HPDE6-E6E7 (cell line): ENCODE measurements around the gene IL11RA.

Experiments
- DNase-seq: peaks from one replicate; pipeline ENCODE4 v3.0.0; 2011; ENCODE audit warnings: missing footprints; ENCODE audit errors: extremely low spot score

IL11RA gene

GRCh38 chr9:34653151-34654072 lies 1.4 kb downstream of the IL11RA start:
- DNase-seq = no peak

GRCh38 chr9:34654323-34655051 lies 2.5 kb downstream of the IL11RA start:
- no peak for DNase-seq

- DNase-seq = no peak
Observed at GRCh38 chr9:34655394-34655793, 3.4 kb downstream of the IL11RA start.

GRCh38 chr9:34656992-34657391 lies 5.0 kb downstream of the IL11RA start:
- no peak for DNase-seq

GRCh38 chr9:34658461-34658860 lies 6.5 kb downstream of the IL11RA start:
- no peak for DNase-seq

GRCh38 chr9:34659592-34660253 lies 7.7 kb downstream of the IL11RA start:
- no peak for DNase-seq

GRCh38 chr9:34662526-34663302 lies 10.7 kb downstream of the IL11RA start, which contains the start of gene CCL27:
CCL27 (minus strand) TSS chr9:34662657; CDS start chr9:34662633, 24 bp downstream.
- peak; percentile 53 for DNase-seq

- DNase-seq = no peak
Observed at GRCh38 chr9:34663303-34663605, 11.3 kb downstream of the IL11RA start.

- DNase-seq = no peak
Observed at GRCh38 chr9:34664281-34665066, 12.5 kb downstream of the IL11RA start.

GRCh38 chr9:34665067-34665380 lies 13.0 kb downstream of the IL11RA start:
- no peak for DNase-seq

- DNase-seq = peak; percentile 94
Observed at GRCh38 chr9:34665381-34666250, 13.6 kb downstream of the IL11RA start.

- no peak for DNase-seq
Observed at GRCh38 chr9:34669809-34670562, 18.0 kb downstream of the IL11RA start.

- no peak for DNase-seq
Observed at GRCh38 chr9:34671307-34671706, 19.3 kb downstream of the IL11RA start.

- no peak for DNase-seq
Observed at GRCh38 chr9:34674440-34674839, 22.5 kb downstream of the IL11RA start.

- DNase-seq = peak; percentile 61
Observed at GRCh38 chr9:34675048-34675714, 23.2 kb downstream of the IL11RA start.

- no peak for DNase-seq
Observed at GRCh38 chr9:34675869-34676268, 23.9 kb downstream of the IL11RA start.

- DNase-seq = no peak
Observed at GRCh38 chr9:34684145-34684544, 32.2 kb downstream of the IL11RA start.

GRCh38 chr9:34684816-34685215 lies 32.8 kb downstream of the IL11RA start:
- no peak for DNase-seq

- no peak for DNase-seq
Observed at GRCh38 chr9:34685591-34685990, 33.6 kb downstream of the IL11RA start.
